NCI-H82 treated with DMSO at 0.1 percent for 48 hours (cell line): Measurements from ENCODE around the gene DYNLT3.
A peak's percentile ranks its signal among the peaks of the same experiment; 100 is the strongest.

ENCODE experiments used
- DNase-seq: peaks from one replicate; lab custom pipeline; 2025; ENCODE audit not compliant: unreplicated experiment; lab: John Stamatoyannopoulos, UW

The DYNLT3 gene

GRCh38 chrX:37846934-37847732, at the start of gene DYNLT3:
TSS of gene DYNLT3 (minus strand) at chrX:37847571. CDS start at chrX:37847510, 61 bp downstream.
- DNase-seq = peak; percentile 41

GRCh38 chrX:37896511-37896890, 49.1 kb upstream of the DYNLT3 start:
- DNase-seq = no peak

GRCh38 chrX:37895795-37896510, 48.6 kb upstream of the DYNLT3 start:
- DNase-seq = no peak

DNA sequence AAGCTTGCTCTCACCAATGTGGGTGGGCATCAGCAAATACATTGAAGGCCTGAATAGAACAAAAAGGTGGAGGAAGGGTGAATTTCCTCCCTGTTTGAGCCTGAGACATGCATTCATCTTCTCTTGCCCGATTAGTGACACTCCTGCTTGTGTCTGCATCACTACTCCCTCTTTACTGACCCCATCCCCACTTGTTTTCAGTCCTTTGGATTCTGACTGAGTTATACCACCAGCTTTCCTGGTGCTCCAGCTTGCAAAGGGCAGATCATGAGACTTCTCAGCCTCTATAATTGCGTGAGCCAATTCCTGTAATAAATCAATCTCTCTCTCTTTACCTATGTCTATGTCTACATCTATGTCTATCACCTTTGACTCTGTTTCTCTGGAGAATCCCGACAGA, 47.4 kb upstream of the DYNLT3 start:
- no peak for DNase-seq

- no peak for DNase-seq
Measured at GRCh38 chrX:37888010-37888409, 40.6 kb upstream of the DYNLT3 start.

- DNase-seq = no peak
Measured at GRCh38 chrX:37887347-37887746, 40.0 kb upstream of the DYNLT3 start.

DNA sequence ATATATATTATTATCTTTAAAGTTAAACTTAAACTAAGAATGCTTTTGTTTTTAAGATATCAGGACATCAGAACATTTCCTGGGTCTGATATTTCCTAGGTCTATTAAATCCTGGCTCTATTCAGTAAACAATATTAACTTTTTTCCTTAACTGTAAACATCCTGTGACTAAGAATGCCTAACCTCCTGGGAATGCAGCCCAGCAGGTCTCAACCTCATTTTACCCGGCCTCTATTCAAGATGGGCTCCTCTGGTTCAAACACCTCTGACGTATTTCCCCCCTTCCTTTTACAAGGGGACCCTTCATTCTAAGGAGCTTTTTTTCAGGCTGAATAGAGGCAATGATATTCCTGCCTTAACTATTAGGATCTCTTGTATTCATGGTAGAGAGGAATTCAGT, 35.8 kb upstream of the DYNLT3 start:
- DNase-seq = no peak

- no peak for DNase-seq
Measured at GRCh38 chrX:37879692-37880091, 32.3 kb upstream of the DYNLT3 start.

- no peak for DNase-seq
Measured at GRCh38 chrX:37876716-37877115, 29.3 kb upstream of the DYNLT3 start.

DNA sequence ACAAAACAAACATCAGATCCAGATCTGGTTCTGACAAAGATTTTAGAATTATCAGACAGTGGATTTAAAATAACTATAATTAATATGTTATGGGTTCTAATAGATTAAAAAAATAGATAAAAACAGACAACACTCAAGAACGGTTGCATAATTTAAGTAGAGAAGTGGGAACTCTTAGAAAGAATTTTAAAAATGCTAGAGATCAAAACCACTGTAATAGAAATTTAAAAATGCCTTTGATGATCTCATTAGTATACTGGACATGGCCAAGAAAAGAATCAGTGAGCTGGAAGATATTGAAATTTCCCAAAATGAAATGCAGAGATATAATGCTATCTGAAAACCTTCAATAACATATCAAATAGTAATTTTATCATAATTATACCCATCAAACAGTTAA, 28.3 kb upstream of the DYNLT3 start:
- no peak for DNase-seq

DNA sequence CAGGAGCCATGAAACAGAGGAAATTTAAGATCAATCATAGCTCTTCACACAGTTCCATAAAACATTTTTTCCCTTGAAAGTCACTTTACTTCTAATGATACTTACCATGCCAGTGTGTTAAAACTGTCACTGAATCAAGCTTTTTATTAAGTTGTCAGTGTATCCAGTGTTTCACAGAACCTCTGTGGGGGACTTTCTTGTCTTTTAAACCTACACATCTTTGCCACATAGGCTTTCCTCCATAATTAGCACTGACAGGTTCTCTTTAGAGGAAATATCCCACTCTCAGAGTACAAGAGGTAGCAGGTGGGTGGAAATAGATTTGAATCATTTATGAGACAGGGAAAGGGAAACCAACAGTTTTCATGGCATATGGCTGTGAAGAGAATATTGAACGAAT, 25.8 kb upstream of the DYNLT3 start:
- no peak for DNase-seq

DNA sequence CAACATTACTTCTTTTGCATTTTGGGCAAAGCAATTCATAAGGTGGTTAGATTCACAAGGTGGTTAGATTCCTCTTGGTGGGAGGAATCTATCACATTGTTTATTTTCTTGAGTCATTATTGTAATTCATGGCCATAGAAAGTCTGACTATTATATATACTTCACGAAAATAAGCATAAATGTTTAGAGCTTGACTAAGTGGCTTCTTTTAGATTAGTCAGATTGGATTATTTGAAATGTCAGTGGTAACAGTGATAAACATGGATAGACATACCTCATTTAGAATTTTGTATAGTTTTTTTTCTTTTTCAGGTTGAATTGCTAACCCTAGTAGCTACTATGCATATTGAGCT, 24.9 kb upstream of the DYNLT3 start:
- DNase-seq = no peak

DNA sequence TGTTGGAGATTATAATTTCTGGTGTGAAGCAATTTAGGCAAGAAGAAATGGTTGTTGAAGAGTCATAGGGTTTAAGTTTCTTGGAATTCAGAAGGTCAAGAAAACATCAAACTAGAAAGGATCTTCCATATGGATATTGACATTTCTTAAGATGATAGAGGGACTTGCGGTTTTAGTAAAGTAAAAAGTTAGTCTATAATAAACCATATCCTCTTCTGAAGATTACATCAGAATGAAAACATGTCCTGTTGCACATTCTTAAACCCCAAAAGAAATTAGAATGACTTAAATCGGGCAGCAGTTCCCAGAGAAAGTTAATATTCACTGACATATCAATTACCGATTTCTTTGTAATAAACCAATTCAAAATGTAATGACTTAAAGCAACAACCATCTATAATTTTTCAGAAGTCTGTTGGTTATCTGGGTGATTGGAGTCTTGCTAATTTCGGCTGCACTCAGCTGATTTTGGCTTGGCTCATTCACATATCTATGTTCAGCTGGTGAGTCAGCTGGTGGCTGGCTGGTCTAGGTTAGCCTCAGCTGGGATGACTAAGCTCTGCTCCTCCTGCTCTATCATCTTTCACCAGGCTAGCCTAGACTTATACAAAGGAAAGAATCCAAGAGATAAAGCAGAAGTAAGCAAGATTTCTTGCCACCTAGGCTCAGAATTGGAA, 24.4 kb upstream of the DYNLT3 start:
- DNase-seq = no peak

GRCh38 chrX:37867536-37868153, 20.3 kb upstream of the DYNLT3 start:
- no peak for DNase-seq

GRCh38 chrX:37863728-37864127, 16.4 kb upstream of the DYNLT3 start:
- DNase-seq = no peak

DNA sequence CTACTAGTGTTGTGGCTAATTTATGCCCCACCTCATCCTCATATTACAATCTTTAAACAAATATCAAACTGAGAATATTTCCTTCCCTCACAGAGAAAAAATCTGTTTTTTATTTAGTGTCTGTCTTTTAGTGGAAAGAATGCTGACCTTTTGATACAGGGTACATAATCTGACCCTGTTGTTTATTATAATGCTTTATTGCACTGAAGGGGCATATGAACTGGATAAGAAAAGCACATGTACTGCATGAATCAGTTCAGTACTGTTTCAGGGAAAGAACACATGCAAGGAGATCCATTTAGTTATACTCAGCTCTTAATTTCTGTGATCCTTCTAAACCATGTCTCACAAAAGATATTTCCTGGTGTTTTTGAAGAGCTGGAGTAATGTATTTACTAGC, 15.5 kb upstream of the DYNLT3 start:
- no peak for DNase-seq

GRCh38 chrX:37860721-37861120, 13.3 kb upstream of the DYNLT3 start:
- DNase-seq = no peak

DNA sequence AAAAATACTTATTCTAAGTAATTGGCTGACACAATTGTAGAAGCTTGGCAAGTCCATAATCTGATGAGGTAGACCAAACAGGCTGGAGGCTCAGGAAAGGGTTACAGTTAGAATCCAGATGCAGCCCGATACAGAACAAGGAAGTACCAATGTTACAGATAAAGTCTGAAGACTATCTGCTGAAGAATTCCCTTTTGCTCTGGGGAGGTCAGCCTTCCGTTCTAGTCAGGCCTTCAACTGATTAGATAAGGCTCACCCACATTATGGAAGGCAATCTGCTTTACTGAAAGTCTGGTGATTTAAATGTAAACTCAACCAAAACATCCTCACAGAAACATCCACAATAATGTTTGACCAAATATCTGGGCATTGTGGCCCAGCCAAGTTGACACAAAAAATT, 7.4 kb upstream of the DYNLT3 start:
- no peak for DNase-seq

- DNase-seq = no peak
Measured at GRCh38 chrX:37854148-37854547, 6.8 kb upstream of the DYNLT3 start.

- no peak for DNase-seq
Measured at GRCh38 chrX:37847733-37848197, 394 bp upstream of the DYNLT3 start.

GRCh38 chrX:37846558-37846933, 825 bp downstream of the DYNLT3 start:
- no peak for DNase-seq

DNA sequence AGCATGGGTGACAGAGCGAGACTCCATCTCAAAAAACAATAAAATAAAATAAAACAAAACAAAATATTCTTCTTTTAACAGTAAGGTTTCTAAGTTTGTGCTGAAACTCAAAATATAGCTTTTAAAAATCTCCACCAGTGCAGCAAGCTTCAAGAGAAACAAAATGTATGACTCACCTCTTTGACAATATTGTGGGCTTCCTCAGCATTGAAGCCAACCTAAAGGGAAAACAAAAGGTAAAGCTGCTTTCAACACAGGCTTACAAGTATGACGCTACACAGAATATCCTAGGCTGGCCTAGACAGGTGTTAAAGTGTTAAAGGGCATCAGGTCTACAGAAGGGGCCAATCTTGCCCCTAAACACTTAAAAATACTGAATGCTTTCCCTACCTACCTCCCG, 1.2 kb downstream of the DYNLT3 start:
- DNase-seq = no peak
